ENCODE data around the gene CASQ2. TPM values are rescaled to one million over a fixed set of nuclear protein-coding genes. Genes with fewer than 3 reads are reported as not detected.

Gene CASQ2
- total RNA-seq: 1,000 to 10,000 TPM in 1 of 2 donors, 100 to 1,000 TPM in 1; 673 to 1,066 TPM

DNA sequence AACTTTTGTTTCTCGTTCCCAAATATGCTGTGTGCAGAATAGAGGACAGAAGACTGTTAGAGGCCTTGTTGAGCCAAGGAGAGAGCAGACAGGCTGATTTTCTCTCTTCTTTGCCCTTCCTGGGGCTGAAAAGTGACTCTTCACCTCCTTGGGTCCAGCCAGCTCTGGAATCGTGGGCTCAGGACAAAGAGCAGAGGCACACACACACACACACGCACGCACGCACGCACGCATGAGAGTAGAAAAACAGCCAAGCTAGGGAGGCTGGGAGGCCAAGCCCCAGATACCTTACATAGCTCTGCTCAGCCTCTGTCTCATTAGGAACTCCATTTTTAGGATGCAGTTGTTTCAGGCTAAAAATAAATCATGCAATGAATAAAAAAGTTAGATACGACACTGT, at the start of gene CASQ2:
CASQ2 (minus strand) TSS at position 166 of the 400 bp plus-strand sequence. CDS start 173 bp downstream, outside the sequence.
- no peak for DNase-seq (ENCODE audit: low spot score)
- Histone ChIP-seq H3K27ac (peak within 1 kb of the TSS; percentile 84 to 90), H3K27me3 (no peaks in the 10 kb centered on the region), H3K36me3 (no peaks in the 10 kb centered on the region), H3K4me3 (peak within 1 kb of the TSS; percentile 54 to 62), H3K9me3 (no peaks in the 10 kb centered on the region), H3K4me1 (peaks cover 0 to 21% of the 10 kb centered on the region in 2 donors)
- TF ChIP-seq, protein P1, sequence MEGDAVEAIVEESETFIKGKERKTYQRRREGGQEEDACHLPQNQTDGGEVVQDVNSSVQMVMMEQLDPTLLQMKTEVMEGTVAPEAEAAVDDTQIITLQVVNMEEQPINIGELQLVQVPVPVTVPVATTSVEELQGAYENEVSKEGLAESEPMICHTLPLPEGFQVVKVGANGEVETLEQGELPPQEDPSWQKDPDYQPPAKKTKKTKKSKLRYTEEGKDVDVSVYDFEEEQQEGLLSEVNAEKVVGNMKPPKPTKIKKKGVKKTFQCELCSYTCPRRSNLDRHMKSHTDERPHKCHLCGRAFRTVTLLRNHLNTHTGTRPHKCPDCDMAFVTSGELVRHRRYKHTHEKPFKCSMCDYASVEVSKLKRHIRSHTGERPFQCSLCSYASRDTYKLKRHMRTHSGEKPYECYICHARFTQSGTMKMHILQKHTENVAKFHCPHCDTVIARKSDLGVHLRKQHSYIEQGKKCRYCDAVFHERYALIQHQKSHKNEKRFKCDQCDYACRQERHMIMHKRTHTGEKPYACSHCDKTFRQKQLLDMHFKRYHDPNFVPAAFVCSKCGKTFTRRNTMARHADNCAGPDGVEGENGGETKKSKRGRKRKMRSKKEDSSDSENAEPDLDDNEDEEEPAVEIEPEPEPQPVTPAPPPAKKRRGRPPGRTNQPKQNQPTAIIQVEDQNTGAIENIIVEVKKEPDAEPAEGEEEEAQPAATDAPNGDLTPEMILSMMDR (IDR thresholded peaks at IDR 0.05): no peak

DNA sequence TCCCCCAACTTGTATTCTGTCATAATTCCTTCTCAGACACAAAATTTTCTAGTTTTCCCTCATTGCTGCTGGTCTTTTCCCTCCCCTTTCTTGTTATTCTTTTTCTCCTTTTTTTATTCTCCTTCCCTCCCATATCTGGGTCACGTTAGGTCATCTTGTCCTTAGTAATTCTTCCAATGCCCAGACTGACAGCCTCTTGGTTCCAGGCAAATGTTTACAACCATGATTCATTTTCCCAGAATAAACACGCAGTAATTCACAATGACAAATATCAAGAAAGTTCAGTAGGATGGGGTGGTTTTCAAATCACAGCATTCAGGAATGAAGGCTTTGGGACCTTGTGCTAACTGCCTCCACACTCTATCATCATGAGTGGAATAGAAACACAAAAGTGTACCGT, 47.2 kb upstream of the CASQ2 start:
- TF ChIP-seq, protein P1 (IDR thresholded peaks at IDR 0.05): no peak
- Histone ChIP-seq H3K36me3 (no peaks in the 10 kb centered on the region), H3K27me3 (no peaks in the 10 kb centered on the region), H3K27ac (no peak overlapping the region), H3K4me3 (no peak overlapping the region), H3K4me1 (no peaks in the 10 kb centered on the region), H3K9me3 (no peaks in the 10 kb centered on the region)
- DNase-seq (ENCODE audit: low spot score): no peak

DNA sequence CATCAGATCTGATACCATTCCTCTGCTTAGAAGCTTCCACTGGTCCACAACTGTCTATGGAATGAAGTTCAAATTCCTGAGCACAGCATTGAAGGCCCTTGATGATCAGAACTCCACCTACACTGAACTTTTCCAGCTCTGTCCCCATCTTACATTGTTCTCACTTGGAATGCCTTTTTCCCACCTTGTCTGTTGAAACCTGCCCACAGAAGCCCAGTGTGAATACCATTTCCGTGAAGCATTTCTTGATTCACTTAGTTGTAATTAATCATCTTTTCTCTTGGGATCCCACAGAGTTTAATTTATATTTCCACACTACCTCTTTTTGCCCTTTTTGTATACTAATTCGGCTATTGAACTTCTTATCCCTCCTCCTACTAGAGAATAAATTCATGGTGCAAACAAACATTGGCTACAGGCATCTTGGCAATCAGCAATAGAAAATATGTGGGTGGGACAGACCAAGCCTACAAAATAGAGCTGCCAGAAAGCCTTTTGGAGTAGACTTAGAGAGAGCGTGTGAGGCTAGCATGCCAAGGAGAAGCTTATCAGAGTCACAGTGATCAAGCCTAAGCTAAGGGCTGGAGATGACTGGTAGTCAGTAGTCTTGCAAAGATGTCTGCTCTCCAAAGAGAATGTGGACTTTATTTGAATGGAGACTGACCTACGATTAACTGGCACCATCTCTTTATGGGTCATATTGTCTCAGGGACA, 46.3 kb upstream of the CASQ2 start:
- TF ChIP-seq, protein P1 (IDR thresholded peaks at IDR 0.05): no peak
- Histone ChIP-seq H3K9me3 (no peaks in the 10 kb centered on the region), H3K4me3 (no peak overlapping the region), H3K27me3 (no peaks in the 10 kb centered on the region), H3K36me3 (no peaks in the 10 kb centered on the region), H3K4me1 (no peaks in the 10 kb centered on the region), H3K27ac (no peak overlapping the region)
- DNase-seq (ENCODE audit: low spot score): no peak

DNA sequence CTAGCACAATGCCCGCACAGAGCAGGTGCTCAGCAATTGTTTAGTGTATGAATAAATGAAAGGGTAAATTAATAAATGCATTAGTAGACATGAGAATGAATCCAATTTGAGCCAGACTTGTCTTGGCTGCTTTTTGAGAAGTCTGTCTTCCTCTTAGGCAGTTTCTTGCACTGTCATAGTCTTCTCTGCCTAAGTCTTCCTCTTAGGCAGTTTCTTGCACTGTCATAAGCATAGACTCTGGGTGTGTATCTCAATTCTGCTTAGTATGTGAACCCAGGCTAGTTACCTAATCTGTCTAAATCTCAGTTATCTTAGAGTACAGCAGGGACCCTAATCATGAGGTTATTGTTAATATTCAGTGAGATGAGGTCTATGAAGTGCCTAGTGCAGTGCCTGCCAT, 45.2 kb upstream of the CASQ2 start:
- H3K27me3 ChIP-seq: no peaks in the 10 kb centered on the region
- no peaks in the 10 kb centered on the region for H3K9me3 ChIP-seq
- no peak for DNase-seq (ENCODE audit: low spot score)
- TF ChIP-seq, protein P1 (IDR thresholded peaks at IDR 0.05): no peak
- no peaks in the 10 kb centered on the region for H3K4me1 ChIP-seq
- no peaks in the 10 kb centered on the region for H3K36me3 ChIP-seq
- no peak overlapping the region for H3K4me3 ChIP-seq
- H3K27ac ChIP-seq: no peak overlapping the region

DNA sequence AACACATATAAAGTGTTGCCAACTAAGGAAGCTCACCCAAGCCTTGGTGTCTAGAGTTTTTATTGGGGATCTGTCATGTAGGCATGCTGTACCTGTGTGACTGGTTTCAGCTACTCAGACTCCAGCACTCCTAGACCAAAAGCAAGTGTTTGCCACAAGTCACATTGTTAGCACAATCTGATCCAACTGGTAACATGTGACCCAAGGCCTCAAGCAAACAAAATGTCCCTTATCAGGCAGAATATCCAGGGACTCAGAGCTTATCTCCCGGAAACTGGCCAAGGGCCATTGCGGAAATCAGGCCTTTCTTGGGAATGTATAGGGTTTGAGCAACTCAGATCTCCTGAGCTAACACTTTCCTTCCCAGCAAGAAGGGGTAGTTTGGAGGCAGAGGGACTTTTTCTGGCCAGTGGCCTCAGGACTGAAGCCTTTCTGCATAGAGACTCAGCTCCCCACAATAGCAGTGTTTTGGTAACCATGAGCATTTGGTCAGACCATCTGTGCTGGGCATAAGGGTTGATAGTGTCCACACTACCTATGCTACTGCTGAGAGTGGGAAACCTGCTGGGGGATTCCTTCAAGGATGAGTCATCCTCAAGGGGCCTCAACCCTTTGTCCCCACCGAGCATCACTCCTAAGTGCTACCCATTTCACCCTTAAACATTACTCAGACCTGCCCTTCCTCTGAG, 42.8 kb upstream of the CASQ2 start:
- H3K27me3 ChIP-seq: no peaks in the 10 kb centered on the region
- TF ChIP-seq, protein P1 (IDR thresholded peaks at IDR 0.05): no peak

More for the DNA sequence above, 42.8 kb upstream of the CASQ2 start:
- no peak overlapping the region for H3K27ac ChIP-seq
- DNase-seq (ENCODE audit: low spot score): no peak
- H3K36me3 ChIP-seq: no peaks in the 10 kb centered on the region
- H3K4me1 ChIP-seq: no peaks in the 10 kb centered on the region
- no peaks in the 10 kb centered on the region for H3K9me3 ChIP-seq
- no peak overlapping the region for H3K4me3 ChIP-seq
